Epithelial cell of esophagus (primary cell): ENCODE data around the gene FLVCR1.

ENCODE experiments used
- DNase-seq: peaks from one replicate; pipeline ENCODE4 v3.0.0; 2010; ENCODE audit warnings: low read depth
- H3K4me3 ChIP-seq: 2 replicates; pipeline ENCODE4 v1.5.1; 2011; ENCODE audit warnings: mild to moderate bottlenecking, low read length, control low read depth
- CTCF ChIP-seq: IDR thresholded peaks from 2 replicates; pipeline ENCODE4 v1.5.1; 2011; ENCODE audit warnings: low read depth, mild to moderate bottlenecking, low read length, control low read depth, inconsistent platforms; ENCODE audit not compliant: insufficient read depth; ENCODE audit errors: missing control alignments

The FLVCR1 gene

GRCh38 chr1:212857992-212858460, at the start of gene FLVCR1:
FLVCR1 (plus strand) TSS chr1:212858275; CDS start chr1:212858453, 178 bp downstream.
- H3K4me3 ChIP-seq = peak within 1 kb of the TSS; percentile 72
- DNase-seq = peak; percentile 98
- TF ChIP-seq CTCF = no peak

GRCh38 chr1:212814537-212815334, 43.3 kb upstream of the FLVCR1 start:
- DNase-seq = peak; percentile 23
- TF ChIP-seq CTCF = no peak
- no peak overlapping the region for H3K4me3 ChIP-seq

GRCh38 chr1:212816567-212817278, 41.4 kb upstream of the FLVCR1 start:
- no peak for DNase-seq
- no peak for TF ChIP-seq CTCF
- no peak overlapping the region for H3K4me3 ChIP-seq

GRCh38 chr1:212819726-212820125, 38.3 kb upstream of the FLVCR1 start:
- TF ChIP-seq CTCF = no peak
- peak; percentile 4 for DNase-seq
- no peak overlapping the region for H3K4me3 ChIP-seq

- no peak for DNase-seq
- TF ChIP-seq CTCF = no peak
These were observed 37.1 kb upstream of the FLVCR1 start for GRCh38 chr1:212820969-212821368.

GRCh38 chr1:212822956-212823355, 35.1 kb upstream of the FLVCR1 start:
- no peak for DNase-seq
- TF ChIP-seq CTCF = no peak
- H3K4me3 ChIP-seq = no peak overlapping the region

More at GRCh38 chr1:212820969-212821368, 37.1 kb upstream of the FLVCR1 start:
- H3K4me3 ChIP-seq = no peak overlapping the region
